OCI-LY3 (cell line): ENCODE results near the gene LPP.

Experiments
- H2AFZ ChIP-seq: fragments of 200-600, 300-600 bp; shearing (Covaris generic); 2 replicates; pipeline ENCODE4 v1.6.0; 2014; ENCODE audit warnings: antibody characterized with exemption, low read depth, low read length
- H3K27ac ChIP-seq: fragments of 200-600, 300-600 bp; sonication (generic); 2 replicates; pipeline ENCODE4 v1.5.1; 2014; ENCODE audit warnings: mild to moderate bottlenecking, low read length, moderate library complexity, mixed read lengths
- H3K27me3 ChIP-seq: fragments of 200-600, 300-600 bp; sonication (generic); 2 replicates; pipeline ENCODE4 v1.6.1; 2014; ENCODE audit warnings: low read depth, low read length, mixed read lengths
- H3K36me3 ChIP-seq: fragments of 200-600, 300-600 bp; sonication (generic); replicated peaks from 2 replicates; pipeline ENCODE3; 2014; ENCODE audit warnings: low read depth, low read length, mixed read lengths
- H3K4me1 ChIP-seq: fragments of 300-600, 200-600 bp; sonication (generic); 2 replicates; pipeline ENCODE4 v1.6.1; 2014; ENCODE audit warnings: low read length, mixed read lengths
- H3K4me2 ChIP-seq: fragments of 200-600, 300-600 bp; sonication (generic); 2 replicates; pipeline ENCODE4 v1.6.1; 2014; ENCODE audit warnings: low read length, mixed read lengths
- H3K4me3 ChIP-seq: fragments of 300-600, 200-600 bp; sonication (generic); 2 replicates; pipeline ENCODE4 v1.5.1; 2014; ENCODE audit warnings: antibody characterized with exemption, mild to moderate bottlenecking, low read length, moderate library complexity
- H3K79me2 ChIP-seq: fragments of 300-600, 200-600 bp; shearing (Covaris generic); 2 replicates; pipeline ENCODE4 v1.6.1; 2014; ENCODE audit warnings: mild to moderate bottlenecking, low read length, mixed read lengths
- H3K9ac ChIP-seq: fragments of 300-600, 200-600 bp; shearing (Covaris generic); 2 replicates; pipeline ENCODE4 v1.6.0; 2014; ENCODE audit warnings: mild to moderate bottlenecking, low read length, moderate library complexity
- H3K9me3 ChIP-seq: fragments of 200-600, 300-600 bp; shearing (Covaris generic); 2 replicates; pipeline ENCODE4 v1.6.1; 2014; ENCODE audit warnings: low read length, mixed read lengths; ENCODE audit not compliant: insufficient read depth
- H4K20me1 ChIP-seq: fragments of 200-600, 300-600 bp; sonication (generic); 2 replicates; pipeline ENCODE4 v1.6.1; 2016; ENCODE audit warnings: low read length, mixed read lengths; ENCODE audit not compliant: insufficient read depth
- EZH2phosphoT487 ChIP-seq: fragments of 200-600 bp; shearing (Covaris generic); IDR thresholded peaks from 2 replicates; pipeline ENCODE4 v1.6.1; 2018; ENCODE audit warnings: antibody characterized with exemption, mixed run types, low read depth
- TF ChIP-seq, protein P1 (sequence below): fragments of 200-600, 300-600 bp; sonication (generic); IDR thresholded peaks from 2 replicates; pipeline ENCODE4 v1.5.1; 2014; ENCODE audit warnings: antibody characterized with exemption, low read length, low read depth

Gene LPP

DNA sequence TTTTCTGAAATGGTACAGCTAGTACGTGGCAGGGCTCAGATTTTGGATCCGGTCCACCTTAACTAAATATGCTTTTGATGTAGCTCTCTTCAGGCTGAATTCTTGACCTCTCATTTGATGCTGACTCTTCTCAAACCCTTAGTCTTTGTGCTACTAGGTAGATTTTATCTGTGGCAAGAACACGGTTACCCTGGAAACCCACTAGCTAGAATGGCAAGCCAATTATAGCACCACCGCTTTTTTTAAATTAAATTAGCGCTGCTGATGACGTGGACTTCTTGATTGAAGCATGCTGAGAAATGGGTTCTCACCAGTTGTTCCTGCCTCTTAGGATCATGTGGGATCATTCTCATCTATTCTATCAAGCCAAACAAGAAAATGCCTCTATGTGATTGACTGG is 421.5 kb downstream of the LPP start:
- no peaks in the 10 kb centered on the region for H4K20me1 ChIP-seq
- no peak overlapping the region for H3K4me3 ChIP-seq
- H3K79me2 ChIP-seq, result peaks cover 39% of the 10 kb centered on the region
- H2AFZ ChIP-seq, result no peak overlapping the region
- H3K4me1 ChIP-seq, result peaks cover 64% of the 10 kb centered on the region
- no peaks in the 10 kb centered on the region for H3K27me3 ChIP-seq
- no peak for TF ChIP-seq EZH2phosphoT487
- TF ChIP-seq, protein P1, sequence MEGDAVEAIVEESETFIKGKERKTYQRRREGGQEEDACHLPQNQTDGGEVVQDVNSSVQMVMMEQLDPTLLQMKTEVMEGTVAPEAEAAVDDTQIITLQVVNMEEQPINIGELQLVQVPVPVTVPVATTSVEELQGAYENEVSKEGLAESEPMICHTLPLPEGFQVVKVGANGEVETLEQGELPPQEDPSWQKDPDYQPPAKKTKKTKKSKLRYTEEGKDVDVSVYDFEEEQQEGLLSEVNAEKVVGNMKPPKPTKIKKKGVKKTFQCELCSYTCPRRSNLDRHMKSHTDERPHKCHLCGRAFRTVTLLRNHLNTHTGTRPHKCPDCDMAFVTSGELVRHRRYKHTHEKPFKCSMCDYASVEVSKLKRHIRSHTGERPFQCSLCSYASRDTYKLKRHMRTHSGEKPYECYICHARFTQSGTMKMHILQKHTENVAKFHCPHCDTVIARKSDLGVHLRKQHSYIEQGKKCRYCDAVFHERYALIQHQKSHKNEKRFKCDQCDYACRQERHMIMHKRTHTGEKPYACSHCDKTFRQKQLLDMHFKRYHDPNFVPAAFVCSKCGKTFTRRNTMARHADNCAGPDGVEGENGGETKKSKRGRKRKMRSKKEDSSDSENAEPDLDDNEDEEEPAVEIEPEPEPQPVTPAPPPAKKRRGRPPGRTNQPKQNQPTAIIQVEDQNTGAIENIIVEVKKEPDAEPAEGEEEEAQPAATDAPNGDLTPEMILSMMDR, result no peak
- H3K27ac ChIP-seq, result no peak overlapping the region
- H3K9me3 ChIP-seq, result no peaks in the 10 kb centered on the region
- no peak overlapping the region for H3K4me2 ChIP-seq
- H3K9ac ChIP-seq, result no peak overlapping the region
- H3K36me3 ChIP-seq, result peaks cover 64% of the 10 kb centered on the region

DNA sequence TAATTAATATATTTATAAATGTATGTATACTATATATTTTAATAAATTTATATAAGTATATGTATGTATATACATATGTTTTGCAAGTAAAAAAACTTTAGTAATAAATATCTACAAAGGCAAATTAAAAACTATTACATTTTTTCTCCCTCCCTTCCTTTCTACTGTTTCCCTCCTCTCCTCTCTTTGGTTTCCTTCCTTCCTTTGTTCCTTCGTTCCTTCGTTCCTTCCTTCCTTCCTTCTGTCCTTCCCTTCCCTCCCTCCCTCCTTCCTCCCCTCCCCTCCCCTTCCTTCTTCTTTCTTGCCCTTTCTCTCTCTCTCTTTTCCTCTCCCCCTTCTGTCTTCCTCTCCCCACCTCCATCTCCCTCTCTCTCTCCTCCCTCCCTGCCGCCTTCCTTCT is 423.6 kb downstream of the LPP start:
- Histone ChIP-seq H3K27me3 (no peaks in the 10 kb centered on the region), H3K4me1 (peaks cover 82% of the 10 kb centered on the region), H4K20me1 (no peaks in the 10 kb centered on the region), H3K27ac (peak overlapping the region; percentile 97), H2AFZ (no peak overlapping the region), H3K4me3 (no peak overlapping the region), H3K9ac (0 out of 2 replicates have a peak overlapping the region, but pooled peaks have one; percentile 97), H3K79me2 (peaks cover 57% of the 10 kb centered on the region), H3K36me3 (peaks cover 70% of the 10 kb centered on the region), H3K9me3 (no peaks in the 10 kb centered on the region), H3K4me2 (no peak overlapping the region)
- no peak for TF ChIP-seq EZH2phosphoT487
- TF ChIP-seq, protein P1, result no peak

DNA sequence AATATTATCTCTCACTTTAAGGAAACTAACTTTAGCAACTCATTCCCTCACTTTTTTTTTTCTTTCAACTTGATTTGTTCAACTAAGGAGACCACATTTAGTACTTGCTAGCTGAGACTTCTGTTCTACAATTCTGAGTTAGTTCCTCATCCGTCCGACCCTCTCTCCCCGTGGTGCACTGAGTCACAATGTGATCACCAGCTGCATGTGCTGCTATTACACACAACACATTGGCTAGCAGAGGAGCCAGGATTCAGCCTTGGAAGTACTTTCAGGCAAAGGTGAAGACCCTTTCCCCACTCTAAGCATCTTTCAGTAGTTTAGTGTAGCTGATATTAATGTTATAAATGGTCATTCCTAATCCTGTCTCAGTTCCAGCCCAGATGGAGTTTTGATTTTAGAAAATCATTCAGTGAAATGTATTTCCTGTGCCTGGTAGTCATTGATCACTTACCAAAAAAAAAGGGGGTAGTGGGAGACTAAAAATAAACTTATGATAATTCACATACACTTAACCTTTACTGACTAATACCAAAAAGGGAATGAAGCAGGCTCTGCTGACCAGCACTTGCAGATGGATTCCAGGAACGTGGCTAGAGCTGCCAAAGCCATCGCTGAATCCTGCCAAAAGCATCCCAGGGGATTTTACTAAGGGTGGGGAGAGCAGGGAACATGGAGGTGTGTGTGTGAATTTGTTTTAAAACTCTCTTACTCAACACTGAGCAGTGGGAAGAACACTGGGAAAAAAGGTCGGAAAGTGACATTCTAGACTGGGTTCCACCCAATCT is 424.8 kb downstream of the LPP start:
- Histone ChIP-seq H2AFZ (no peak overlapping the region), H3K27me3 (no peaks in the 10 kb centered on the region), H3K9me3 (no peaks in the 10 kb centered on the region), H4K20me1 (no peaks in the 10 kb centered on the region), H3K4me1 (peaks cover 82% of the 10 kb centered on the region), H3K4me3 (peak overlapping the region; percentile 79), H3K27ac (peak overlapping the region; percentile 97), H3K36me3 (peaks cover 57% of the 10 kb centered on the region), H3K4me2 (peak overlapping the region; percentile 87), H3K9ac (peak overlapping the region; percentile 97), H3K79me2 (peaks cover 67% of the 10 kb centered on the region)
- TF ChIP-seq EZH2phosphoT487, result no peak
- TF ChIP-seq, protein P1, result no peak

DNA sequence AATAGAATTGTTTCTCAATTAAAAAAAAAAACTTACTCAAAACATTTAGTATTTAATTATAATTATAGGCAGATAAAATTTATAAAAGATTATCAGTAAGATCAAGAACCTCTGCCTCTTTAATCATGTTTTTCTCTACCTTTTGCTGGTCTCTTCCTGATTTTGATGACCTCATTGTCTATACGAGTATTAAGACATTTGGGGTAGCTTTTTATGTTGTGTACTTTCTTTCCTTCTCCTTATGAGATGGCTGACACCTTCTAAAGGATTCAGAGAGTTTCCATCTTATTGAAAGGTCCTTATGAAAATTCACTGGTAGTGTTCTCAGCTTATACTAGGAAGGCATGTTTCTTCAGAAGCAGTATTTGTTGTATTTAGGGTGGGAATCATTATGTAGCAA is 426.3 kb downstream of the LPP start:
- Histone ChIP-seq H3K27me3 (no peaks in the 10 kb centered on the region), H3K9ac (peak overlapping the region; percentile 97), H4K20me1 (no peaks in the 10 kb centered on the region), H3K4me2 (peak overlapping the region; percentile 87), H3K4me1 (peaks cover 82% of the 10 kb centered on the region), H3K4me3 (peak overlapping the region; percentile 79), H2AFZ (no peak overlapping the region), H3K27ac (peak overlapping the region; percentile 97), H3K9me3 (no peaks in the 10 kb centered on the region), H3K36me3 (peaks cover 47% of the 10 kb centered on the region), H3K79me2 (peaks cover 67% of the 10 kb centered on the region)
- no peak for TF ChIP-seq EZH2phosphoT487
- TF ChIP-seq, protein P1, result no peak
